Fibroblast of skin of left biceps (primary cell): ENCODE data around the gene CRADD.
A peak's percentile ranks its signal among the peaks of the same experiment; 100 is the strongest.
"Not testable (repeated sequence)": the region's sequence is repeated elsewhere in the genome, so short reads cannot be mapped to it uniquely, and the experiment has no call there.

Experiments used
- DNase-seq, 2 experiments: peaks; one replicate each; pipeline ENCODE4 v3.0.0-alpha.2; 2013; ENCODE audit warnings: low read depth in 2 of 2

The CRADD gene

GRCh38 chr12:93870020-93870795 is 193.0 kb downstream of the CRADD start:
- no peak for DNase-seq

GRCh38 chr12:93871566-93871965 is 194.4 kb downstream of the CRADD start:
- not testable (repeated sequence) for DNase-seq

GRCh38 chr12:93873561-93873960 is 196.4 kb downstream of the CRADD start:
- no peak for DNase-seq

- DNase-seq: no peak
Measured at GRCh38 chr12:93875157-93875556, 198.0 kb downstream of the CRADD start.

GRCh38 chr12:93876360-93876759 is 199.2 kb downstream of the CRADD start:
- DNase-seq: no peak

- no peak for DNase-seq
Measured at GRCh38 chr12:93877446-93877845, 200.3 kb downstream of the CRADD start.

GRCh38 chr12:93879476-93880421 is 202.6 kb downstream of the CRADD start:
- no peak for DNase-seq

GRCh38 chr12:93880853-93881522 is 203.8 kb downstream of the CRADD start:
- no peak for DNase-seq

GRCh38 chr12:93882763-93883162 is 205.6 kb downstream of the CRADD start:
- DNase-seq: no peak

- peak; percentile 62 to 68 for DNase-seq
Measured at GRCh38 chr12:93883436-93884154, 206.4 kb downstream of the CRADD start.

GRCh38 chr12:93884794-93885460 is 207.8 kb downstream of the CRADD start:
- no peak for DNase-seq

- DNase-seq: not testable (repeated sequence)
Measured at GRCh38 chr12:93885973-93886532, 208.9 kb downstream of the CRADD start.

- peak; percentile 72 to 73 for DNase-seq
Measured at GRCh38 chr12:93886533-93887511, 209.6 kb downstream of the CRADD start.

GRCh38 chr12:93888964-93889363 is 211.8 kb downstream of the CRADD start:
- DNase-seq: no peak

GRCh38 chr12:93889516-93890212 is 212.5 kb downstream of the CRADD start:
- DNase-seq: peak; percentile 55 to 57

- DNase-seq: no peak
Measured at GRCh38 chr12:93892423-93893268, 215.5 kb downstream of the CRADD start.

- peak; percentile 56 to 65 for DNase-seq
Measured at GRCh38 chr12:93894391-93895088, 217.4 kb downstream of the CRADD start.
